GM21515 (cell line): ENCODE results near the gene PLCG2.
"Not testable (repeated sequence)": the region's sequence is repeated elsewhere in the genome, so short reads cannot be mapped to it uniquely, and the experiment has no call there.

ENCODE experiments used
- ATAC-seq: cut with Tn5 transposase; IDR thresholded peaks from one replicate; pipeline ENCODE4 v1.9.1; 2021; ENCODE audit not compliant: unreplicated experiment

The PLCG2 gene

GRCh38 chr16:81752876-81753227, 26.2 kb upstream of the PLCG2 start:
- ATAC-seq, result no peak

DNA sequence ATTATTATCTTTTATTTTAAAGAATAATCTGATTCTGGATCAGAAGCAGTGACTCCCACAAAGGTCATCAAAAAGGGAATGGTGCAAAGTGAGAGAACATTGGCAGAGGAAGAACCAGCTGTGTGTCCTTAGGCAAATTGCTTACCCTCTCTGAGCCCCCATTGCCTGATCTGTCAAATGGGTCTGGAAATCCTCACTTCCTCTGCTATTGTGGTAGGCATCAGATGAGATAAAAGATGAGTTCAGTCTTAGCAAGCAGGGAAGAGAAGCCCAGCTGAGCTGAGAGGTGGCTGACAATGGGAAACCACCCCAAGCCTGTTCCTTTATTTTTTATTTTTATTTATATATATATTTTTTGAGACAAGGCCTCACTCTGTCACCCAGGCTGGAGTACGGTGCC, 24.2 kb upstream of the PLCG2 start:
- ATAC-seq, result no peak

DNA sequence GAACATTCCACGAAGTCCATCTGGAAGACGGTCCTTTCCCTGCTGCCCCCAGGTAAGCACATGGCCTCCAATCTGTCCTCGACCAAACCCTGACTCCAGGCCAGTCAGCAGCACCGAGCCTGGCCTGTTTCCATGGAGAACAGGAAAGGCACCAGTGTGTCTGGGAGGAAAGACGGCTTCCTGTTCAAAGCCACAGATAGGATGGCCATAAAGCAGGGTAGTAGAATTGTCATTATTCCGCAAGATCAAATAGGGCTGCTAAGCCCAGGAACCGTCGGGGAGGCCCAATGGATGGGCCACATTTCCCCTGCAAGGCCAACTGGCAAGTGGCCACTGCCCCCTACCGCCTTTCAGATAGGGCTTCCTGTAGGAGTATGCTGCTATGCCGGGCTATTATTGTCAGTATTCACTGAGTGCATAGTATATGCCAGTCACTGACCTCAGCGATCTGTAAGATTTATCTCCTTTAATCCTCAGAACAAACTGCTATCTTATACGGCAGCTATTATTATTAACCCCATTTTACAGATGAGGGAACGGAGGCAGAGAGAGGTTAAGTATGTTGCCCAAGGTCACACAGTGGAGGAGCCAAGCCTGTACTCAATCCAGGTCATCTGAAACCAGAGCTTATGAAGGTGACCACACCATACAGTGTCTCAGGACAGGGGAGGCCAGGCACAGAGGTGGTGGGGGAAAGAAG, 23.0 kb upstream of the PLCG2 start:
- no peak for ATAC-seq

GRCh38 chr16:81756615-81757356, 22.3 kb upstream of the PLCG2 start:
- ATAC-seq, result no peak

DNA sequence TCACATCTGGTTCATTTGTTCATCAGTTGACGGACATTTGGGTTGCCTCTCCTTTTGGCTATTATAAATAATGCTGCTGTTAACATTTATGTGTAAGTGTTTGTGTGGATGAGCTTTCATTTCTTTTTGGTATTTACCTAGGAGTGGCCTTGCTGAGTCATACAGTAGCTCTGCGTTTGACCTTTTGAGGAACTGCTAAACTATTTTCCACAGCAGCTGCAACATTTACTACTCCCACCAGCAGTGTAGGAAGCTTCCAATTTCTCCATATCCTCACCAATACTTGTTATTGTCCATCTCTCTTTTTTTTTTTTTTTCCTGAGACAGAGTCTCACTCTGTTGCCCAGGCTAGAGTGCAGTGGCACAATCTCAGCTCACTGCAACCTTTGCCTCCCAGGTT, 20.7 kb upstream of the PLCG2 start:
- no peak for ATAC-seq

GRCh38 chr16:81762322-81762721, 16.8 kb upstream of the PLCG2 start:
- ATAC-seq, result not testable (repeated sequence)

GRCh38 chr16:81765111-81765919, 13.8 kb upstream of the PLCG2 start:
- ATAC-seq, result no peak

GRCh38 chr16:81765969-81766368, 13.1 kb upstream of the PLCG2 start:
- no peak for ATAC-seq

- no peak for ATAC-seq
Observed at GRCh38 chr16:81767987-81768592, 11.0 kb upstream of the PLCG2 start.

DNA sequence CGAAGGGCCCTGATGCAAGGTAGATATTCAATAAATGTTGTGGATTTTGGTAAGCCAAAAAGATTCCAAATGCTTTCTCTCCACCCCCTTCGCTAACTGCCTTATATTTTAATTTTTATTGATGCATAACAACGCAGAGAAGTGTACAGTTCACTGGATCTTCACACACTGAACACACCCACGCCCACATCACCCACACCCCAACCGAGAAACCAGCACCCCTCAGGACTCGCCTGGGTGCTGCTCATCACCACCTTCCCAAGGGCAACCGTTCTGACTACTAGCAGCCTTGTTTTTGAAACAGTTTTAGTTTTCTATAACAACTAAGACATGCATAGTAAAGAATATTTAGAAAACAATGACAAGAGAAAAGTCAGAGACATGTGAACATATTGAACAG, 9.1 kb upstream of the PLCG2 start:
- ATAC-seq, result no peak

GRCh38 chr16:81774348-81774747, 4.7 kb upstream of the PLCG2 start:
- ATAC-seq, result no peak

GRCh38 chr16:81775570-81775969, 3.5 kb upstream of the PLCG2 start:
- no peak for ATAC-seq

DNA sequence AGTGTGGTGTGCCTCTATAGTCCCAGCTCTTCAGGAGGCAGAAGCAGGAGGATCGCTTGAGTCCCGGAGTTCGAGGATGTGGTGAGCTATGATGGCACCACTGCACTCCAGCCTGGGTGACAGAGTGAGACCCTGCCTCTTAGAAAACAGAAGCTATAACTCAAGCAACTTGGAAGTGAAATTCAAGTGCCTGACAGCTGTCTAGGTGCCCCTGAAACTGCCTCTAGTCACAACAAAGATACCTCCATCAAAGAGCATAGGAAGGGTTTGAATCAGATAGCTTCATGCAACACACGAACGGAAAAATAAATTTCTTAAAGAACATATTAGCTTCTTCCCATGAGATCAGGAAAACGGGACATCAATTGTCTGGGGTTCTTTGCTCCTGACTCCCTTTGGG, 860 bp upstream of the PLCG2 start:
- no peak for ATAC-seq

- peak; percentile 24 for ATAC-seq
Observed at GRCh38 chr16:81779536-81780320, 637 bp downstream of the PLCG2 start.

DNA sequence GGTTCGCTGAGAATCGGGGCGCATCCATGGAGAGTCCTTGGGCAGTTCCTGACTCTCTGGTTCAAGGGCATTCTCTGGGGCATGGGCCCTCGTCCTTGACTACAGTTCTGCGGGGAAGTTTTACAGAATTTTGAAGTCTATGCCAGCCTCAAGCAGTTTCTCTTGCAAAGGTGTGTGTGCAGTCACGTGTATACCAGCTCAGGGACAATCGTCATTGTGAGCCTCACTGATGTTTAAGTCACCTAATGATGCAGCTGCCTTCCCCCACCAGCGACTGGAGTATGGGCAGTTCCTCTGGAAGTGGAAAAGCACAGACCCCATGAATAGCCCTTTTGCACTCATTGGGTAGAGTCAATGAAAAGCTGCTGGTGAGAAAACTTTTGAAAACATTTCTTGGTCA, 1.3 kb downstream of the PLCG2 start:
- no peak for ATAC-seq

GRCh38 chr16:81782236-81782635, 3.1 kb downstream of the PLCG2 start:
- no peak for ATAC-seq

DNA sequence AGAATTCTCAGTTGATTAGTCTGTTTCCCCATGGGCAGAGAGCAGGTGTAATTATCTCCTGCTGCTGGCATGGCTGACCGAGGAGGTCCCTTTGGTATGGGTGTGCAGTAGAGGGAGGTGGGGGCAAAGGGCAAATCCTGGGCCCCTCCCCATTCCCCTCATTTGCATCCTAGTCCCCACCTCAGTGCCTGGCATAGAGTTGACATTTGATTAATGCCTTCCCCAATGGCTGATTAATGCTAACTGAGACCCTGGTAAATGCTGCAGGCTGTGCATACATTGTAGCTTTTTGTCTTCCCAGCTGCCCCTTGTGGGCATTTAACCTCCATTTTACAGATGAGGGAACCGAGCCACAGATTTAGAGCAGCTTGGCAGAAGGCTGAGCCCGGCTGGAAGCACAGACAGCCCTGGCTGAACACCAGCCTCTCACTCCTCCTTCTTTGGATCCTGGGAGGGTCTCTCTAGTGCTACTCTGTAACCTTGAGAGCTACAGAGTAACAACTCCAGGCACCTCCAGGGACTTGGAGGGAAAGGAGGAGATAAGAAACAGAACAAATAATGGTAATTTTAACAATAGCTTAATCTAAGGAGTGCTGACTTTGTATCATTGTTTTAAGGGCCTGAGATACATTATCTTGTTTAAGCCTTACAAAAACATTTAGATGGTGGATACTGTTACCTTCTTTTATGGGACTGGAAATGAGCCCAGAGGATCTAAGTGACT, 5.1 kb downstream of the PLCG2 start:
- no peak for ATAC-seq

- ATAC-seq, result no peak
Observed at GRCh38 chr16:81785138-81785924, 6.2 kb downstream of the PLCG2 start.

GRCh38 chr16:81786321-81786720, 7.2 kb downstream of the PLCG2 start:
- no peak for ATAC-seq
